T-cell (primary cell): ENCODE measurements around the gene TNNI3K. TPM values are rescaled to one million over a fixed set of nuclear protein-coding genes. Genes with fewer than 3 reads are reported as not detected.
A peak's percentile ranks its signal among the peaks of the same experiment; 100 is the strongest.

Experiments
- ATAC-seq, 4 experiments: fragments of 200-7000 bp in 3 of 4; fragments of 150-1000 bp in 1 of 4; cut with Tn5 transposase; replicated peaks in 1 of 4; 1 replicate in 3 of 4; 2 replicates in 1 of 4; pipeline ENCODE4 v1.10.0; 2021; ENCODE audit warnings: moderate library complexity in 3 of 4, mild to moderate bottlenecking in 2 of 4, moderate number of reproducible peaks in 1 of 4
- CTCF ChIA-PET, 2 donors: fragments of 300-600 bp; sonication (Branson Sonifier 250); formaldehyde crosslinking; loops; one replicate each; lab custom pipeline; 2022; ENCODE audit warnings: antibody characterized with exemption in 2 of 2; lab: Charles Lee
- POLR2A ChIA-PET, 2 donors: fragments of 300-600 bp; sonication (Branson Sonifier 250); formaldehyde crosslinking; loops; one replicate each; lab custom pipeline; 2022; ENCODE audit warnings: antibody characterized with exemption in 2 of 2; lab: Charles Lee
- DNase-seq, 35 experiments: peaks; one replicate each; pipeline versions ENCODE4 v3.0.0 to v3.0.0-alpha.2; 2013 to 2023
- H3K27ac ChIP-seq: one replicate; pipeline ENCODE4 v1.5.1; 2013; ENCODE audit warnings: low read length
- H3K27me3 ChIP-seq, 2 experiments: replicated peaks in 1 of 2; 1 replicate in 1 of 2; 2 replicates in 1 of 2; pipeline versions ENCODE4 v1.6.1 to v1.7.0; 2013; ENCODE audit warnings: low read length in 1 of 2, mixed read lengths in 1 of 2; ENCODE audit not compliant: control insufficient read depth in 2 of 2, insufficient read depth in 2 of 2; ENCODE audit errors: extremely low read depth in 1 of 2
- H3K36me3 ChIP-seq, 2 donors: 1 replicate in 1 of 2; 2 replicates in 1 of 2; pipeline versions ENCODE4 v1.6.1 to v1.7.0; 2013; ENCODE audit warnings: low read length in 1 of 2; ENCODE audit not compliant: control insufficient read depth in 2 of 2, insufficient read depth in 1 of 2; ENCODE audit errors: extremely low read depth in 1 of 2
- H3K4me1 ChIP-seq, 2 experiments: 1 replicate in 1 of 2; 2 replicates in 1 of 2; pipeline versions ENCODE4 v1.6.1 to v1.7.0; 2013; ENCODE audit warnings: low read length in 2 of 2, mixed read lengths in 1 of 2; ENCODE audit not compliant: insufficient read depth in 2 of 2, control insufficient read depth in 1 of 2; ENCODE audit errors: extremely low read depth in 1 of 2
- H3K4me3 ChIP-seq, 2 donors: 1 replicate in 1 of 2; 2 replicates in 1 of 2; pipeline versions ENCODE4 v1.5.1 to v1.7.0; 2013; ENCODE audit warnings: mild to moderate bottlenecking in 2 of 2, low read length in 1 of 2, moderate library complexity in 1 of 2; ENCODE audit not compliant: control insufficient read depth in 1 of 2; ENCODE audit errors: extremely low read depth in 1 of 2
- H3K9me3 ChIP-seq: 2 replicates; pipeline ENCODE4 v1.7.0; 2013
- H3K27ac Mint-ChIP-seq, 2 donors: one replicate each; pipeline ENCODE4 v1.8.0; 2020 to 2021; ENCODE audit warnings: mild to moderate bottlenecking in 2 of 2, mixed read lengths in 2 of 2
- H3K27me3 Mint-ChIP-seq, 2 donors: one replicate each; pipeline ENCODE4 v1.8.0; 2021 to 2022; ENCODE audit warnings: mixed read lengths in 2 of 2
- H3K36me3 Mint-ChIP-seq: one replicate; pipeline ENCODE4 v1.8.0; 2021; ENCODE audit warnings: mixed read lengths
- H3K4me1 Mint-ChIP-seq, 3 donors: one replicate each; pipeline ENCODE4 v1.8.0; 2020 to 2022; ENCODE audit warnings: mixed read lengths in 3 of 3, mild to moderate bottlenecking in 1 of 3
- H3K4me3 Mint-ChIP-seq, 3 donors: one replicate each; pipeline ENCODE4 v1.8.0; 2020 to 2022; ENCODE audit warnings: mild to moderate bottlenecking in 3 of 3, mixed read lengths in 3 of 3, moderate library complexity in 3 of 3
- H3K9me3 Mint-ChIP-seq, 3 donors: one replicate each; pipeline ENCODE4 v1.8.0; 2020 to 2022; ENCODE audit warnings: mixed read lengths in 3 of 3
- WGBS: methylation state at CpG from one replicate; pipeline ENCODE4 v1.1.5; 2013; ENCODE audit warnings: missing lambda C conversion rate; ENCODE audit not compliant: insufficient coverage; 5-methylcytosine and 5-hydroxymethylcytosine counted together
- total RNA-seq, 35 experiments: library from RNA in 6 of 35; stranded (reverse) in 6 of 35; fragments of 120-200 nt in 1 of 35; gene quantifications; one replicate each; pipeline versions ENCODE4 v1.2.1 to v1.2.4 and lab custom pipeline; 2013 to 2026

The TNNI3K gene
- total RNA-seq, 5 donors from 2014 or later (not counting 1 experiment from before 2014, with no cell fraction given), result 0.89 to 1.2 TPM; not detected in 3

GRCh38 chr1:74579425-74579824, 344.2 kb downstream of the TNNI3K start:
- WGBS, result 60% methylated on average over 2 of the region's 3 CpGs
- no peaks in the 10 kb centered on the region for H3K36me3 Mint-ChIP-seq
- H3K27me3 Mint-ChIP-seq, result peaks cover 4 to 5% of the 10 kb centered on the region in 2 donors
- H3K4me3 ChIP-seq, result no peak overlapping the region
- no peak overlapping the region for H3K27ac ChIP-seq
- no peak overlapping the region for H3K27ac Mint-ChIP-seq
- CTCF ChIA-PET, result interaction anchor here in 1 of 2 donors (1.2 kb wide), 1 partner anchor 153 kb away, joined by 3 read pairs; the partner anchor contains the start of genes CRYZ and TYW3
- DNase-seq, result peak in 1 of 35 experiments; percentile 12
- POLR2A ChIA-PET, result no interaction called here
- H3K36me3 ChIP-seq, result no peaks in the 10 kb centered on the region
- ATAC-seq, result no peak
- H3K9me3 ChIP-seq, result no peaks in the 10 kb centered on the region
- H3K4me3 Mint-ChIP-seq, result no peak overlapping the region
- no peaks in the 10 kb centered on the region for H3K27me3 ChIP-seq
- H3K9me3 Mint-ChIP-seq, result no peaks in the 10 kb centered on the region
- H3K4me1 ChIP-seq, result no peaks in the 10 kb centered on the region
- no peaks in the 10 kb centered on the region for H3K4me1 Mint-ChIP-seq

GRCh38 chr1:74583397-74583796, 348.2 kb downstream of the TNNI3K start:
- no peaks in the 10 kb centered on the region for H3K9me3 Mint-ChIP-seq
- Histone ChIP-seq H3K27me3 (no peaks in the 10 kb centered on the region), H3K27ac (no peak overlapping the region), H3K4me1 (no peaks in the 10 kb centered on the region), H3K4me3 (no peak overlapping the region), H3K9me3 (no peaks in the 10 kb centered on the region), H3K36me3 (no peaks in the 10 kb centered on the region)
- WGBS, result no CpG with 5 or more reads among the region's 3 CpGs
- no peak for DNase-seq
- no peak overlapping the region for H3K4me3 Mint-ChIP-seq
- POLR2A ChIA-PET, result no interaction called here
- peaks cover 0 to 3% (median 2%) of the 10 kb centered on the region in 3 donors for H3K4me1 Mint-ChIP-seq
- no peak overlapping the region for H3K27ac Mint-ChIP-seq
- ATAC-seq, result no peak
- peaks cover 5% of the 10 kb centered on the region in 2 donors for H3K27me3 Mint-ChIP-seq
- no peaks in the 10 kb centered on the region for H3K36me3 Mint-ChIP-seq
- CTCF ChIA-PET, result no interaction called here

GRCh38 chr1:74584185-74584584, 349.0 kb downstream of the TNNI3K start:
- Mint-ChIP-seq H3K4me3 (no peak overlapping the region), H3K4me1 (peaks cover 0 to 3% (median 2%) of the 10 kb centered on the region in 3 donors), H3K27me3 (peaks cover 5% of the 10 kb centered on the region in 2 donors), H3K36me3 (no peaks in the 10 kb centered on the region), H3K9me3 (no peaks in the 10 kb centered on the region), H3K27ac (no peak overlapping the region)
- DNase-seq (no peak), ATAC-seq (no peak)
- 83% methylated on average over 1 of the region's 2 CpGs for WGBS
- H3K27me3 ChIP-seq, result no peaks in the 10 kb centered on the region
- H3K36me3 ChIP-seq, result no peaks in the 10 kb centered on the region
- ChIA-PET CTCF (no interaction called here), POLR2A (no interaction called here)
- no peak overlapping the region for H3K4me3 ChIP-seq
- no peaks in the 10 kb centered on the region for H3K4me1 ChIP-seq
- no peaks in the 10 kb centered on the region for H3K9me3 ChIP-seq
- H3K27ac ChIP-seq, result no peak overlapping the region

- DNase-seq (no peak), ATAC-seq (no peak)
- Mint-ChIP-seq H3K36me3 (no peaks in the 10 kb centered on the region), H3K4me3 (peak overlapping the region in 2 of 3 donors; percentile 14 to 62), H3K4me1 (peaks cover 0 to 3% (median 2%) of the 10 kb centered on the region in 3 donors), H3K27ac (no peak overlapping the region), H3K9me3 (peaks cover 0 to 4% (median 0%) of the 10 kb centered on the region in 3 donors), H3K27me3 (peaks cover 3 to 5% of the 10 kb centered on the region in 2 donors)
- Histone ChIP-seq H3K27me3 (no peaks in the 10 kb centered on the region), H3K4me1 (no peaks in the 10 kb centered on the region), H3K27ac (no peak overlapping the region), H3K36me3 (no peaks in the 10 kb centered on the region), H3K9me3 (no peaks in the 10 kb centered on the region), H3K4me3 (no peak overlapping the region)
- POLR2A ChIA-PET, result no interaction called here
- no CpG with 5 or more reads among the region's 4 CpGs for WGBS
- CTCF ChIA-PET, result no interaction called here
Observed at GRCh38 chr1:74586253-74586897, 351.2 kb downstream of the TNNI3K start.

- Mint-ChIP-seq H3K4me1 (peaks cover 0 to 3% (median 2%) of the 10 kb centered on the region in 3 donors), H3K4me3 (no peak overlapping the region)
- CTCF ChIA-PET, result no interaction called here
Observed at GRCh38 chr1:74587888-74588287, 352.7 kb downstream of the TNNI3K start.

GRCh38 chr1:74590288-74590687, 355.1 kb downstream of the TNNI3K start:
- ChIA-PET POLR2A (no interaction called here), CTCF (no interaction called here)
- Mint-ChIP-seq H3K27ac (no peak overlapping the region), H3K9me3 (peaks cover 0 to 4% (median 0%) of the 10 kb centered on the region in 3 donors), H3K4me3 (no peak overlapping the region), H3K4me1 (peaks cover 0 to 3% (median 2%) of the 10 kb centered on the region in 3 donors), H3K36me3 (no peaks in the 10 kb centered on the region), H3K27me3 (no peaks in the 10 kb centered on the region)
- no peak overlapping the region for H3K4me3 ChIP-seq
- ATAC-seq, result no peak
- no peak for DNase-seq
- H3K36me3 ChIP-seq, result no peaks in the 10 kb centered on the region
- H3K9me3 ChIP-seq, result no peaks in the 10 kb centered on the region
- 80% methylated on average over 2 of the region's 5 CpGs for WGBS
- no peaks in the 10 kb centered on the region for H3K4me1 ChIP-seq
- no peaks in the 10 kb centered on the region for H3K27me3 ChIP-seq
- no peak overlapping the region for H3K27ac ChIP-seq

More at GRCh38 chr1:74587888-74588287, 352.7 kb downstream of the TNNI3K start:
- ATAC-seq (no peak), DNase-seq (no peak)
- Mint-ChIP-seq H3K27ac (no peak overlapping the region), H3K36me3 (no peaks in the 10 kb centered on the region), H3K9me3 (peaks cover 0 to 4% (median 0%) of the 10 kb centered on the region in 3 donors), H3K27me3 (peaks cover 3 to 5% of the 10 kb centered on the region in 2 donors)
- H3K4me3 ChIP-seq, result no peak overlapping the region
- no peaks in the 10 kb centered on the region for H3K36me3 ChIP-seq
- POLR2A ChIA-PET, result no interaction called here
- H3K9me3 ChIP-seq, result no peaks in the 10 kb centered on the region
- H3K4me1 ChIP-seq, result no peaks in the 10 kb centered on the region
- H3K27ac ChIP-seq, result no peak overlapping the region
- no peaks in the 10 kb centered on the region for H3K27me3 ChIP-seq
- 100% methylated on average over 2 of the region's 2 CpGs for WGBS
